ENCODE measurements around the gene ADNP2.

The ADNP2 gene

DNA sequence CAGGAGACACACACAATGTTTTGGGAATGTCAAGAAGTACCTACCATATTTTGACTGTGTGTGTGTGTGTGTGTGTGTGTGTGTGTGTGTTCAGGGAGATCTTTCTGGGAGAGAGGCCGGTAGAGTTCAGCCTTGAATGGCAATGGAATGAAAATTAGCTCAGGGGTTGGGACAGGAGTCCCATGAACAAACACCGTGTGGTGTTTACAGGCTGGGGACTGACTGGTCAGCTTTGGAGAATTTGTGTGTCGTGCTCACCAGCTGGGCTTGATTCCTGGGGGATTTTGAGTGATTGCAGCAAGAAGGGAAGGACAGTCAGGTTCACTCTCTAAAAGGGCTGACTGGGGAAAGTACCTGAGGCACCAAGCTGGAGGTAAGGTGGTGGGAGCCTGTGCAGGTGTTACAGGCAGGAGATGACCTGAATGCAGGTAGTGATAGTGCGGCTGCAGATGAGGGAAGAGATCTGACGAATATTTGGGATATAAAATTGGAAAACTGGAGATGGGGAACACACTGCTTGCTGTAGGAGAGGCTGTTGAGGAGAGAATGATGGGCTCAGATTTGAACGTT is 2.5 kb upstream of the ADNP2 start:
- DNase-seq (ENCODE audit: low read depth in 3 of 3): no peak

- DNase-seq (ENCODE audit: low read depth in 3 of 3): no peak
Observed at GRCh38 chr18:80107426-80107825, 1.6 kb upstream of the ADNP2 start.

- DNase-seq (ENCODE audit: low read depth in 3 of 3): no peak
Observed at GRCh38 chr18:80108121-80108536, 933 bp upstream of the ADNP2 start.

- peak in 1 of 3 experiments; percentile 29 for DNase-seq (ENCODE audit: low read depth in 3 of 3)
Observed at GRCh38 chr18:80109676-80110078, 615 bp downstream of the ADNP2 start.

- DNase-seq (ENCODE audit: low read depth in 3 of 3): no peak
Observed at GRCh38 chr18:80112624-80113248, 3.7 kb downstream of the ADNP2 start.

DNA sequence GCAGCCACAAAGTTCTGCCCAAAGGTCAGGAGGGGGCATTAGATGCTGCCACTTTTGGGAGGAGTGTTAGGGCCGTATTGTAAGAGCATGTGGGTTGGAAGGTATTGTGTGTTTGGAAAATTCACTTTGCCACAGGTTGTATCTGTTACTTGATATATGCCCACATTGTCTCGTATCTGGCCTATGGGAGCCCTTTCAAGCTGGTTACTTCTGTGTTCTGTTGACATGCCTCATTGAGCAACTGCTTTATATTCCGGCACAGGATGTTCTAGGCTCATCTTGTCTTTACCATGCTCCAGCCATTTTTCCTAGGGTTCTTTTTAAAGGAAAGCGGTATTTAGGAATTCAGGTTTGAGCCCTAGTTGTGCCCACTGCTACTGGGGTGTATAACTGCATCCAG is 6.0 kb downstream of the ADNP2 start:
- no peak for DNase-seq (ENCODE audit: low read depth in 3 of 3)

DNA sequence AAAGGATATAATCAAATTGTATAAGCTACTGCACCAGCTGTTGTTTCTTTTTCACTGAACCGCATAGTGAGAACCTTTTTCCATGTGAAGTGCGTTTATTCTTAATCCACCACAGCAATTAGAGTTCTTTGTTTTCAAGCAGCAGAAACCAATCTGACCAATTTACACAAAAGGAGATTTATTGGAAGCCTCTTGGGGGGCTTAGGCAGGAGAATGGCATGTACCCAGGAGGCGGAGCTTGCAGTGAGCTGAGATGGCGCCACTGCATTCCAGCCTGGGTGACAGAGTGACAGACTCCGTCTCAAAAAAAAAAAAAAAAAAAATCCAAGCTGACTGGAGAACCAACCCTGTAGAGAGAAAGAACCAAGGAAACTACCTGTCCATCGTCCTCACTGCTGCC is 10.0 kb downstream of the ADNP2 start:
- no peak for DNase-seq (ENCODE audit: low read depth in 3 of 3)

DNA sequence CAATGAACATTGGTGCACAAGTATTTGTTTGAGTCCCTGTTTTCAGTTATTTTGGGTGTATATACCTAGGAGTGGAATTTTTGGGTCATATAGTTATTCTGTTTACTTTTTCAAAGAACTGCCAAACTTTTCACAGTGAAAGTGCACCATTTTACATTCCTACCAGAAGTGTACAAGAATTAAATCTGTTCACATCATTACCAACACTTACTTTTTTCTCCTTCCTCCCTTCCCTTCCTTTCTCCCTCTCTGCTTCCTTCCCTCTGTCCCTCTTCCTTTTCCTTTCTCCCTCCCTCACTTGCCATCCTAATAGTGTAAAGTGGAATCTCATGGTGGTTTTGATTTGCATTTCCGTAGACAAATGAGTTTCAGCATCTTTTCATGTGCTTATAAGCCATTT is 11.9 kb downstream of the ADNP2 start:
- no peak for DNase-seq (ENCODE audit: low read depth in 3 of 3)

GRCh38 chr18:80124131-80124530 is 15.1 kb downstream of the ADNP2 start:
- no peak for DNase-seq (ENCODE audit: low read depth in 3 of 3)

DNA sequence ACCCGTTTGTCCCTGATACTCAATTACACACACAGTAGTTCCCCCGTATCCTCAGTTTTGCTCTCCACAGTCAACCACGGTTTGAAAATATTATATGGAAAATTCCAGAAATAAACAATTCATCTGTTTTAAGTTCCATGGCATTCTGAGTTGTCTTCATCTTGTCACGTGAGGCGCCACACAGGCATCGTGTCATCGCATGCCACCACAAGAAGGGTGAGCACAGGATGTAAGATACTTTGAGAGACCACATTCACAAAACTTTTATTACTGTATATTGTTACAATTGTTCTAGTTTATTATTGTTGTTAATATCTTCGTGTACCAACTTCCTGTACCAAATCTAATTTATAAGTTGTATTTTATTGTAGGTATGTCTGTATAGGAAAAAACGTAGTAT is 17.7 kb downstream of the ADNP2 start:
- no peak for DNase-seq (ENCODE audit: low read depth in 3 of 3)

DNA sequence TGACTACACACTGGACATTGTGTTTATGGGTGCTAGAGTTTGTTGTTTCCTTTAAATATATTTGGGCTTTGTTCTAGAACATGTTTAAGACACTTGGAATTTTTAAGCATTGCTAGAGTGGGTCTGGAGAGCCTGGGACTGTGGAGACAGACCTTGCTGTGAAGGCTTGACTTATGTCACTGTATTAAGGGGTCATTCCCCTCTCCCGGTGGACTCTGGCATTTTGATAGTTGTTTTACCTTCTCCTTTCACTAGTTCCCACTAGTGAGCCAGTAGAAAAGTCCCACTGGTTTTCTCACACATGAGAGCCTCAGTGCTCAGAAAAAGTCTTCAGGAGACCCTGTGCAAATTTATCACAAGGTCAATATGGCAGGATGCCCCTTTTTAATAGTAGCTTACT is 18.6 kb downstream of the ADNP2 start:
- no peak for DNase-seq (ENCODE audit: low read depth in 3 of 3)

DNA sequence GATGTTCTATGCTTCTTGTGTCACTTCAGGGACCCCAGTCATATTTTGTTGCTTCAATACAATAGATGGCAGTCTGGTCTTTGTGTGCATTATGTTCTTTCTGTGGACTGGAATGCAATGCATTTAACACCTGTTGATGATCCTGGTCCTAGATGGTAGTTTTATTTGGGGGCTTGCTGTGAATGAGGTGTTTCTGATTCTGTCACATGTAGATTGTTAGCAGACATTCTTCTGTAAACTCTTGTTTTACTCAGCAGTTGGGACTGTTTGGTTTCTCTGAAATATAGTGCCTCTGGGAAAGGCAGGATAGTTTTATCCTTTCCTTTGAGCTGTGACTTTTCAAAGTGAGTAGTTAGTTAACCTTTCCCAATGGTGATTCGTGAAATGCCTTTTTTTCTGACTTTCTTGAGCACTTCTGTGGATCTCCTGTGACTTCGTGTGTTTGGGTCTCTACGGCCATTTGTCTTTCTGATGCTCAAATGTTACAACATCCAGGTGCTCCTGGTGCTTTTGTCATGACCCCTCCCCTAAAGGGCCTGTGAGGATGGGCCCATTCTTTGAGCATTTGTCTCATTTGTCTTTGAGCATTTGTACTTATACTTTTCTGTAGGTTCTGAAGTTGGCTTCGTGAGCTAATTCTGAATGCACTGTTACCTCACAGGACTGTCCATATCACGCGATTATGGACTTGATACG is 20.8 kb downstream of the ADNP2 start:
- DNase-seq (ENCODE audit: low read depth in 3 of 3): no peak

GRCh38 chr18:80130555-80130954 is 21.5 kb downstream of the ADNP2 start:
- DNase-seq (ENCODE audit: low read depth in 3 of 3): no peak

GRCh38 chr18:80132180-80132812 is 23.2 kb downstream of the ADNP2 start:
- DNase-seq (ENCODE audit: low read depth in 3 of 3): no peak

DNA sequence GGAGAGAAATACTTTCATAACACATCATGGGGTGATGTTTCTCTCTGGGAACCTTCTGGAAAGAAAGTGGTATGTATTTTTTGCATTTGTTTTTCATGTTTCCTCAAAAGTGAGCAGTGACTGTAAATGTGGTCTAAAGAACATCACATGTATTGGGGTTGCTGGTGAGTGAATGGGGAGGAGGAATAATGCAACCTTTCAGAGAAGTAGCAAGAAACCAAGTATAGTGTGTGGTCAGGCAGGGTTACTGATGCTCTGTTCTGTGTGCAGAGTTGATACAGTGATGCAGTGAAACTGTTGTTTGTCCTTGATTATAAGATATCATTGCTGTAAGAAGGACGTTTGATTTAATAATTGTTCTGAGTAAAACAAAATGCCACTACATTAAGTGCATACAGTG is 24.1 kb downstream of the ADNP2 start:
- DNase-seq (ENCODE audit: low read depth in 3 of 3): no peak

DNA sequence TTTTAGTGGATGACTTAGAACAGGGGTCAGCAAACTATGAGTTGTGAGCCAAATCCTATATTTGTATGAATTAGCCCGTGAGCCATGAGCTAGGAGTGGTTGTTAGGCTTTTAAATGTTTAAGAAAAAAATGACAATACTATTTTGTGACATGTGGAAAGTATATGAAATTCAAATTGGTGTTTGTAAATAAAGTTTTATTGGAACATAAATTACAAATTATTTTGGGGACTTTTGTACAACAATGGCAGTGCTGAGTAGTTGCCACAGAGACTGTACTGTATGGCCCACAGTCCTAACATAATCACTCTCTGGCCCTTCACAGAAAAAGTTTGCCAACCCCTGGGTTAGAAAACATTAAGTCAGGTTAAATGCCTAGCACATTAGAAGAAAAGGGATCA is 26.1 kb downstream of the ADNP2 start:
- DNase-seq (ENCODE audit: low read depth in 3 of 3): no peak

- DNase-seq (ENCODE audit: low read depth in 3 of 3): no peak
Observed at GRCh38 chr18:80136679-80137078, 27.6 kb downstream of the ADNP2 start.

GRCh38 chr18:80137137-80137536 is 28.1 kb downstream of the ADNP2 start:
- no peak for DNase-seq (ENCODE audit: low read depth in 3 of 3)

GRCh38 chr18:80137976-80138375 is 28.9 kb downstream of the ADNP2 start:
- no peak for DNase-seq (ENCODE audit: low read depth in 3 of 3)

GRCh38 chr18:80140455-80140985 is 31.5 kb downstream of the ADNP2 start:
- DNase-seq (ENCODE audit: low read depth in 3 of 3): no peak

- no peak for DNase-seq (ENCODE audit: low read depth in 3 of 3)
Observed at GRCh38 chr18:80143881-80144280, 34.8 kb downstream of the ADNP2 start.

DNA sequence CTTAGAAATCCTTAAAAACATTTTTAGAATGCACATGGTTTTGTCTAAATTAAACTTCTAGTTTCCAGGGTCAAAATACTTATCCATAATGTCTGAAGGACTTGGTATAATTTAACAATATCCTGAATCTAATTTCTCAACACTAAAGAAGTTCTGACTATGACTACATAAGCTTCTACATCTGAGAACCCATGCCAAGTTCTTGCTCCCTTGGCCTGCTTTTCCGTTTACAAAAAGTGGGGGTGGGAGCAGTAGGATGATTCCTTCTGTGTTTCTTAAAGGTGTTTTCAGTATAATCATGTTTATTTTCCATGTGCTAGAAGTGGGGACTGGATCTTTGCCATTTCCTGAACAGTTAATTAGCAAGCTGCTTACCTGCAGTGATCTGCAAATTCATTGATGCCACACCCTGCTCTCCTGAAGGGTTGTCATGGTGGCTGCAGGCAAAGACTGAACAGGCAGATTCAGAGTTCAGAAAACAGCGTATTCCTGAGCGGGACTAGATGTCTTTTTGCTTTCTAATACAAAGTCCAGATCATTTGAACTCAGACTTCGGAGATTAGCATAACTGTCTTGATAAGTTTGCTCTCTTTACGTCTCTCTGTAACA is 36.2 kb downstream of the ADNP2 start:
- DNase-seq (ENCODE audit: low read depth in 3 of 3): no peak

All from stimulated activated CD4-positive, alpha-beta T cell treated with anti-CD3 and anti-CD28 coated beads, TNF-alpha, amount 100 ng/mL, for 24 hours (primary cell).